Pancreas (tissue), 10 donors: ENCODE results near the gene OR2Y1. TPM values are rescaled to one million over a fixed set of nuclear protein-coding genes. Genes with fewer than 3 reads are reported as not detected.

Experiments
- ATAC-seq, 4 donors: fragments of 200-7000 bp; cut with Tn5 transposase; one replicate each; pipeline versions ENCODE4 v1.8.0 to v1.9.1; 2020; ENCODE audit warnings: mild to moderate bottlenecking in 4 of 4, moderate library complexity in 4 of 4
- DNase-seq, 6 donors: peaks; one replicate each; pipeline ENCODE4 v3.0.0-alpha.2; 2020
- FAIRE-seq: peaks from 2 replicates; lab custom pipeline; 2012; peaks lifted over from hg19 to GRCh38; lab: Jason Lieb, UNC
- H3K27ac ChIP-seq, 4 donors: fragments of 200-600 bp; sonication (generic); 1 replicate in 3 of 4; 2 replicates in 1 of 4; pipeline versions ENCODE4 v1.5.0 to v1.8.0; 2020
- H3K27me3 ChIP-seq, 4 donors: fragments of 200-600 bp; one replicate each; pipeline ENCODE4 v1.8.0; 2021
- H3K36me3 ChIP-seq, 3 donors: fragments of 200-600 bp; sonication (generic) in 1 of 3; one replicate each; pipeline versions ENCODE4 v1.5.0 to v1.8.0; 2020 to 2021
- H3K4me1 ChIP-seq, 3 donors: fragments of 200-600 bp; one replicate each; pipeline ENCODE4 v1.8.0; 2021
- H3K4me3 ChIP-seq, 4 donors: fragments of 200-600 bp; sonication (generic) in 2 of 4; one replicate each; pipeline versions ENCODE4 v1.5.0 to v1.8.0; 2020 to 2021
- H3K9me3 ChIP-seq, 4 donors: fragments of 200-600 bp; one replicate each; pipeline ENCODE4 v1.8.0; 2021
- WGBS, 2 donors: extraction: QIAGEN DNeasy Blood & Tissue Kit; methylation state at CpG; one replicate each; pipeline ENCODE4 v1.1.7; 2013; 5-methylcytosine and 5-hydroxymethylcytosine counted together
- intact Hi-C, 3 donors: fragments of 100-400 bp; cut with DNase I; formaldehyde crosslinking; loops; one replicate each; pipeline versions ENCODE4 v1.11.1 to v1.14.2; 2022
- polyA plus RNA-seq, 2 donors: library from polyadenylated mRNA; stranded (reverse); fragments of 200-250 nt; gene quantifications; one replicate each; pipeline ENCODE4 v1.2.3, GENCODE V29; 2013
- total RNA-seq, 6 donors: library from RNA; stranded (reverse); fragmentation: NEBNext Ultra II Directional in 4 of 6; extraction: Animal tissue kit (Norgen Biotek cat#: 25700) in 4 of 6; gene quantifications; one replicate each; pipeline versions ENCODE4 v1.2.1 to v1.2.4, GENCODE V29; 2021 to 2023
- TF ChIP-seq, protein P1 (sequence below), 4 donors: fragments of 200-600 bp; sonication (generic) in 3 of 4; IDR thresholded peaks; one replicate each; pipeline versions ENCODE4 v1.5.0 to v1.8.0; 2021; ENCODE audit warnings: antibody characterized with exemption in 4 of 4
- donor health status: healthy with polysubstance abuse.
- donor health status: DM: no; HTN: no; CAD: no; lungs with moderate emphysema.
- donor health status: DM: no; HTN: no; CAD: no.
- donor health status: control.
- donor health status: control.
- donor health status: Bipolar disorder and iron deficiency.
- donor health status: DM: yes; HTN: yes; CAD: no.
- donor health status: DM: no; HTN: no; CAD: no.
- donor health status: DM: no; HTN: no; CAD: no.
- donor health status: DM: yes; HTN: yes; CAD: no.

The OR2Y1 gene
- total and polyA plus RNA-seq, 8 donors: not detected

DNA sequence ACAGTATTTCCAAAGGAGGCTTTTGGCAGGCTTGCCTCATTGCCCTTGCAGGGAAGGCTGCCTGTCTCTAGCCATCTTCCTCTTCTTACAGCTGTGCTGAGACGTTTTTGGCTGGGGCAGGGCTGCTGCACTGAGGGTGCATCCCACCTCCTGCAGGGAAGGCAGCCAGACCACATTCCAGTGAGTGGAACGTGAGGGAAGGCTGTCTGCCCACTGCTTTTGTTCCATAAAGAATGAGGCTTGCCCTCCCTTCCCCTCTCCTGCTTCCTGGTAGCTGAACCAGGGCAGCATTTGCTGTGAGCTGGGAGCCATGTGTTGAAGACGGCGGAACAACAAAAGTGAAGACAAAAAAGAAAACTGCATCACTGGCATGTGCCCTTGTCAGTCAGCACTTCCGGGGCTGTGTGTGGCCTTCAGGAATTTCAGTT is 46.0 kb upstream of the OR2Y1 start:
- intact Hi-C loops: loop anchor here in 1 of 3 donors (10.0 kb wide), 1 partner anchor 369 kb away; no protein-coding TSS in a partner anchor
- ATAC-seq: peak; percentile 11 to 36 (median 24)
- FAIRE-seq: no peak
- Histone ChIP-seq H3K27me3 (no peaks in the 10 kb centered on the region), H3K36me3 (peaks cover 0 to 6% (median 0%) of the 10 kb centered on the region in 3 donors), H3K4me3 (no peak overlapping the region), H3K27ac (peak overlapping the region; percentile 60 to 87 (median 80)), H3K4me1 (peaks cover 21 to 47% (median 37%) of the 10 kb centered on the region in 3 donors), H3K9me3 (no peaks in the 10 kb centered on the region)
- DNase-seq: peak in 2 of 6 donors; percentile 38
- TF ChIP-seq, protein P1, sequence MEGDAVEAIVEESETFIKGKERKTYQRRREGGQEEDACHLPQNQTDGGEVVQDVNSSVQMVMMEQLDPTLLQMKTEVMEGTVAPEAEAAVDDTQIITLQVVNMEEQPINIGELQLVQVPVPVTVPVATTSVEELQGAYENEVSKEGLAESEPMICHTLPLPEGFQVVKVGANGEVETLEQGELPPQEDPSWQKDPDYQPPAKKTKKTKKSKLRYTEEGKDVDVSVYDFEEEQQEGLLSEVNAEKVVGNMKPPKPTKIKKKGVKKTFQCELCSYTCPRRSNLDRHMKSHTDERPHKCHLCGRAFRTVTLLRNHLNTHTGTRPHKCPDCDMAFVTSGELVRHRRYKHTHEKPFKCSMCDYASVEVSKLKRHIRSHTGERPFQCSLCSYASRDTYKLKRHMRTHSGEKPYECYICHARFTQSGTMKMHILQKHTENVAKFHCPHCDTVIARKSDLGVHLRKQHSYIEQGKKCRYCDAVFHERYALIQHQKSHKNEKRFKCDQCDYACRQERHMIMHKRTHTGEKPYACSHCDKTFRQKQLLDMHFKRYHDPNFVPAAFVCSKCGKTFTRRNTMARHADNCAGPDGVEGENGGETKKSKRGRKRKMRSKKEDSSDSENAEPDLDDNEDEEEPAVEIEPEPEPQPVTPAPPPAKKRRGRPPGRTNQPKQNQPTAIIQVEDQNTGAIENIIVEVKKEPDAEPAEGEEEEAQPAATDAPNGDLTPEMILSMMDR (IDR thresholded peaks at IDR 0.05): no peak
- WGBS, 2 donors: 9 to 14% methylated on average over 5 of the region's 5 CpGs

DNA sequence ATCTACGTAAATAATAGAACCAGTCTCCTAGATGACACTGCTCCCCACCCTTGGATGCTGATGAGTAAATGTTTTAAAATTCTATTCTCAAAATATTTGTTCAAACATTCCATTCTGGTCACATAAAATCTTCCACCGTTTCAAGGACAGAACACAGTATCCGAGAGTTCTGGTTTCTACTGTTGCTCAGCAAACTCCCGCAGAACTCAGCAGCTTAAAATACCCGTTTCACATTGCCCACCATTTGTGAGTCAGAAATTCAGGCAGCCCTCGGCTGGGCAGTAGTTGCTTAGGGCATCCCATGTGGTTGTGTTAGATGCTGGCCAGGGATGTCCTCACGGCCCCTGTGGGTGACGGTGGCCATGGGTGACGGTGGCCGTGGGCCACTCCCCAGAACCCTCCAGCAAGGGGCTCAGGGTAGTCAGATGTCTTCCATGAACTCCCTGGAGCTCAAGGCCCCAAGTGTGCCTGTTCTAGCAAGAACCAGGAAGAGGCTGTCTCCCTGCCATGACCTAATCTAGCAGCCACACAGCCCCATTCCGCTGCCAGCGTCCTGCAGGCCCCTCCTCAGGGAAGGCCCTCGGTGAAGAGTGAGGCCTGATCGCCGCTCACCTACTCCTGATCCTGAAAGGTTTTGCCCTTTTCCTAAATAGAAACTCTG is 45.4 kb upstream of the OR2Y1 start:
- DNase-seq: peak in 3 of 6 donors; percentile 47 to 64 (median 53)
- no peak for FAIRE-seq
- intact Hi-C loops: loop anchor here in 1 of 3 donors (10.0 kb wide), 1 partner anchor 370 kb away; no protein-coding TSS in a partner anchor
- peaks cover 21 to 44% (median 37%) of the 10 kb centered on the region in 3 donors for H3K4me1 ChIP-seq
- H3K36me3 ChIP-seq: peaks cover 0 to under 1% (median 0%) of the 10 kb centered on the region in 3 donors
- peak; percentile 29 to 70 (median 48) for ATAC-seq
- TF ChIP-seq, protein P1 (IDR thresholded peaks at IDR 0.05): no peak
- peak overlapping the region; percentile 60 to 87 (median 80) for H3K27ac ChIP-seq
- no peaks in the 10 kb centered on the region for H3K9me3 ChIP-seq
- 34 to 42% methylated on average over 15 of the region's 15 CpGs for WGBS, 2 donors
- H3K4me3 ChIP-seq: no peak overlapping the region
- H3K27me3 ChIP-seq: no peaks in the 10 kb centered on the region

- WGBS, 2 donors: 21 to 23% methylated on average over 13 of the region's 13 CpGs
- TF ChIP-seq, protein P1 (IDR thresholded peaks at IDR 0.05): peak; percentile 24 to 65 (median 61)
- H3K4me3 ChIP-seq: no peak overlapping the region
- peaks cover 15 to 43% (median 37%) of the 10 kb centered on the region in 3 donors for H3K4me1 ChIP-seq
- DNase-seq (peak in 5 of 6 donors; percentile 76 to 86 (median 80)), ATAC-seq (peak; percentile 67 to 84 (median 78)), FAIRE-seq (peak; percentile 86)
- H3K9me3 ChIP-seq: no peaks in the 10 kb centered on the region
- intact Hi-C loops: loop anchor here in 1 of 3 donors (10.0 kb wide), 1 partner anchor 370 kb away; no protein-coding TSS in a partner anchor
- H3K27me3 ChIP-seq: no peaks in the 10 kb centered on the region
- H3K36me3 ChIP-seq: no peaks in the 10 kb centered on the region
- peak overlapping the region in 3 of 4 donors; percentile 60 to 87 (median 87) for H3K27ac ChIP-seq
Observed at GRCh38 chr5:180784497-180785097, 44.7 kb upstream of the OR2Y1 start.

DNA sequence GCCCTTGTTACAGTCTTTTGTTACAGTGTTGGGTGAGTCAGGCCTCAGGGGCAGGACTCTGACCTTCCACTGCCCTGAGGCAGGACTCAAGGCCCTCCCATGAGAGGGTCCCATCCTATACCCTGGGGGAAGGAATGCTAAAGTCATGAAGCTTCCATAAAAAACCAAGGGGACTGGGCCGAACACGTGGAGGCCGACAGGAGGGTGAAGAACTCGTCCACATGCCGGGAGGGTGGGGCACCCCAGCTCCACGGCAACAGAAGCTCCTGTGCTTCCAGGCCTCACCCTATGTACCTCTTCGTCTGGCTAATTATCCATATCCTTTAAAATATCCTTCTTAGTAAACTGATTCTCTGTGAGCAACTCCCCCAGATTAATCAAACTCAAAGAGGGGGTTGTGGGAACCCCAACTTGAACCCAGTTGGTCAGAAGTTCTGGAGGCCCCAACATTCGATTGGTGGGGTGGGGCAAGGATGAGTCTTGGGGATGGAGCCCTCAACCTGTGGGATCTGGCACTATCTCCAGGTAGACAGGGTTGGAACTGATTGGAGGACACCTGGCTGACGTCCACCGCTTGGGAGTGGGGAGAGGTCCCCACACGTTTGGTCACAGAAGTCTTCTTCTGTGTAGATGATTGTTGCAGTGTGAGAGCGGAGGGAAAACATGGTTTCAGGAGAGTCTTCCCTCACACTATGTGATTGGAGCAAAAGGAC is 43.6 kb upstream of the OR2Y1 start:
- Histone ChIP-seq H3K27ac (no peak overlapping the region), H3K9me3 (no peaks in the 10 kb centered on the region), H3K27me3 (no peaks in the 10 kb centered on the region), H3K4me1 (peaks cover 14 to 34% (median 28%) of the 10 kb centered on the region in 3 donors), H3K4me3 (no peak overlapping the region), H3K36me3 (no peaks in the 10 kb centered on the region)
- intact Hi-C loops: loop anchor here in 1 of 3 donors (10.0 kb wide), 1 partner anchor 371 kb away; no protein-coding TSS in a partner anchor
- WGBS, 2 donors: 71 to 74% methylated on average over 12 of the region's 12 CpGs
- no peak for ATAC-seq
- no peak for DNase-seq
- FAIRE-seq: no peak
- TF ChIP-seq, protein P1 (IDR thresholded peaks at IDR 0.05): no peak
